ENCODE data around the gene GNPAT.
A peak's percentile ranks its signal among the peaks of the same experiment; 100 is the strongest.

Gene GNPAT

GRCh38 chr1:231214918-231215680 is 25.9 kb upstream of the GNPAT start:
- no peak for DNase-seq

- DNase-seq = no peak
Observed at GRCh38 chr1:231215681-231216385, 25.2 kb upstream of the GNPAT start.

- DNase-seq = no peak
Observed at GRCh38 chr1:231216498-231216897, 24.5 kb upstream of the GNPAT start.

- DNase-seq = no peak
Observed at GRCh38 chr1:231217056-231217455, 24.0 kb upstream of the GNPAT start.

- DNase-seq = no peak
Observed at GRCh38 chr1:231218078-231218477, 22.9 kb upstream of the GNPAT start.

- no peak for DNase-seq
Observed at GRCh38 chr1:231219422-231220401, 21.3 kb upstream of the GNPAT start.

GRCh38 chr1:231220801-231221200 is 20.2 kb upstream of the GNPAT start:
- DNase-seq = no peak

GRCh38 chr1:231226156-231226555 is 14.9 kb upstream of the GNPAT start:
- DNase-seq = no peak

- no peak for DNase-seq
Observed at GRCh38 chr1:231231511-231231910, 9.5 kb upstream of the GNPAT start.

GRCh38 chr1:231232870-231233734 is 7.9 kb upstream of the GNPAT start:
- DNase-seq = no peak

- no peak for DNase-seq
Observed at GRCh38 chr1:231233735-231234417, 7.1 kb upstream of the GNPAT start.

- no peak for DNase-seq
Observed at GRCh38 chr1:231234506-231234905, 6.5 kb upstream of the GNPAT start.

- no peak for DNase-seq
Observed at GRCh38 chr1:231235526-231236207, 5.3 kb upstream of the GNPAT start.

- DNase-seq = no peak
Observed at GRCh38 chr1:231236208-231236591, 4.8 kb upstream of the GNPAT start.

GRCh38 chr1:231236938-231237337 is 4.1 kb upstream of the GNPAT start:
- no peak for DNase-seq

- no peak for DNase-seq
Observed at GRCh38 chr1:231238298-231238697, 2.7 kb upstream of the GNPAT start.

- DNase-seq = no peak
Observed at GRCh38 chr1:231240531-231240882, 505 bp upstream of the GNPAT start.

GRCh38 chr1:231241750-231242149 is 738 bp downstream of the GNPAT start:
- peak; percentile 18 for DNase-seq

- no peak for DNase-seq
Observed at GRCh38 chr1:231242516-231243198, 1.6 kb downstream of the GNPAT start.

GRCh38 chr1:231248778-231249177 is 7.8 kb downstream of the GNPAT start:
- no peak for DNase-seq

GRCh38 chr1:231252336-231252735 is 11.3 kb downstream of the GNPAT start:
- no peak for DNase-seq

Measured in stimulated activated CD4-positive, alpha-beta T cell treated with anti-CD3 and anti-CD28 coated beads, Interleukin-15, amount 100 ng/mL, for 24 hours (primary cell).